ENCODE data around the gene C4orf50.

The C4orf50 gene

GRCh38 chr4:6055030-6055429 lies 36.8 kb upstream of the C4orf50 start:
- peaks cover 0 to 7% of the 10 kb centered on the region in 2 donors for H3K27me3 ChIP-seq
- no peaks in the 10 kb centered on the region for H3K36me3 ChIP-seq
- H3K4me3 ChIP-seq = no peak overlapping the region
- intact Hi-C loops (cut with DNase I; ENCODE audit: low total_unique reads) = no loop called here
- H3K4me1 ChIP-seq = no peaks in the 10 kb centered on the region
- TF ChIP-seq, protein P1, sequence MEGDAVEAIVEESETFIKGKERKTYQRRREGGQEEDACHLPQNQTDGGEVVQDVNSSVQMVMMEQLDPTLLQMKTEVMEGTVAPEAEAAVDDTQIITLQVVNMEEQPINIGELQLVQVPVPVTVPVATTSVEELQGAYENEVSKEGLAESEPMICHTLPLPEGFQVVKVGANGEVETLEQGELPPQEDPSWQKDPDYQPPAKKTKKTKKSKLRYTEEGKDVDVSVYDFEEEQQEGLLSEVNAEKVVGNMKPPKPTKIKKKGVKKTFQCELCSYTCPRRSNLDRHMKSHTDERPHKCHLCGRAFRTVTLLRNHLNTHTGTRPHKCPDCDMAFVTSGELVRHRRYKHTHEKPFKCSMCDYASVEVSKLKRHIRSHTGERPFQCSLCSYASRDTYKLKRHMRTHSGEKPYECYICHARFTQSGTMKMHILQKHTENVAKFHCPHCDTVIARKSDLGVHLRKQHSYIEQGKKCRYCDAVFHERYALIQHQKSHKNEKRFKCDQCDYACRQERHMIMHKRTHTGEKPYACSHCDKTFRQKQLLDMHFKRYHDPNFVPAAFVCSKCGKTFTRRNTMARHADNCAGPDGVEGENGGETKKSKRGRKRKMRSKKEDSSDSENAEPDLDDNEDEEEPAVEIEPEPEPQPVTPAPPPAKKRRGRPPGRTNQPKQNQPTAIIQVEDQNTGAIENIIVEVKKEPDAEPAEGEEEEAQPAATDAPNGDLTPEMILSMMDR (IDR thresholded peaks at IDR 0.05) = no peak
- no peak for DNase-seq
- no peak overlapping the region for H3K27ac ChIP-seq
- peaks cover 6 to 39% (median 30%) of the 10 kb centered on the region in 3 donors for H3K9me3 ChIP-seq

DNA sequence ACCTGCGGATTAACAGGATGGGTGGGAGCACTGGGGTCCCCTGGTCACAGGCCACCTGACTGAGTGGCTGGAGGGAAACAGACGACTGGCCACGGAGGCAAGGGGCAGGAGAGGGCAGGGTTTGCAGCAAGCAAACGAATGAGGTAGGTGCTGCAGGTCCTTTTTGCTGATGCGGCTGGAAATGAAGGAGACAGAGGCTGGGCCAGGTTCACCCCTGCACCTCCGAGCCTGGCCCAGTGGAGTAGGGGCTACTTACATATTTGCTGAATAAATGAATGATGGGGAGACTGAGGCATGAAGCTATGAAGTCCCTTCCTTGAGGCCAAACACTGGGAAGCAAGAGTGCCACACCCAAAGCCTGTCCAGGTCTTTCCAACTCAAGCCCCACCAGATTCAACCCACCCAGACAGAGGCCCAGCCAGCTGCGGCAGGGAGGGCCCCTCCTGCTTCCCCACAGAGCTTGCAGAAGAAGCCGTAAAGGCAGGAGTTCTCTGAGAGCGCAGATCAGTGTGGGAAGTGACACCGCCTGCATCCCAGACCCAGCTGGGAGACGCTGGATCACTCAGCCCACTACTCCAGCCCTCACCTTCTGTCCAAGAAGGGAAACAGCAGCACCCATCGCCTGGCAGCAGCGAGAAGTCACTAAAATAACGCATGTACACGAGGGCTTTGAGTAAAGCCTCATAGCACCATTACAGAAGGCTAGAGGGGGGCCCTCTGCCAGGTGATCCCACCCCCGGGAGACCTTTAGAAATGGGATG lies 36.1 kb upstream of the C4orf50 start:
- no peak for DNase-seq
- intact Hi-C loops (cut with DNase I; ENCODE audit: low total_unique reads) = no loop called here
- Histone ChIP-seq H3K4me1 (no peaks in the 10 kb centered on the region), H3K4me3 (no peak overlapping the region), H3K36me3 (no peaks in the 10 kb centered on the region), H3K9me3 (peaks cover 6 to 32% (median 23%) of the 10 kb centered on the region in 3 donors), H3K27ac (no peak overlapping the region), H3K27me3 (peaks cover 0 to 7% of the 10 kb centered on the region in 2 donors)
- TF ChIP-seq, protein P1 (IDR thresholded peaks at IDR 0.05) = no peak

- H3K9me3 ChIP-seq = peaks cover 0 to 15% (median 8%) of the 10 kb centered on the region in 3 donors
- H3K4me1 ChIP-seq = no peaks in the 10 kb centered on the region
- peaks cover 0 to 7% of the 10 kb centered on the region in 2 donors for H3K27me3 ChIP-seq
- TF ChIP-seq, protein P1 (IDR thresholded peaks at IDR 0.05) = no peak
- H3K27ac ChIP-seq = no peak overlapping the region
- no peaks in the 10 kb centered on the region for H3K36me3 ChIP-seq
- H3K4me3 ChIP-seq = no peak overlapping the region
- intact Hi-C loops (cut with DNase I; ENCODE audit: low total_unique reads) = no loop called here
- DNase-seq = no peak
Observed at GRCh38 chr4:6052679-6053078, 34.4 kb upstream of the C4orf50 start.

DNA sequence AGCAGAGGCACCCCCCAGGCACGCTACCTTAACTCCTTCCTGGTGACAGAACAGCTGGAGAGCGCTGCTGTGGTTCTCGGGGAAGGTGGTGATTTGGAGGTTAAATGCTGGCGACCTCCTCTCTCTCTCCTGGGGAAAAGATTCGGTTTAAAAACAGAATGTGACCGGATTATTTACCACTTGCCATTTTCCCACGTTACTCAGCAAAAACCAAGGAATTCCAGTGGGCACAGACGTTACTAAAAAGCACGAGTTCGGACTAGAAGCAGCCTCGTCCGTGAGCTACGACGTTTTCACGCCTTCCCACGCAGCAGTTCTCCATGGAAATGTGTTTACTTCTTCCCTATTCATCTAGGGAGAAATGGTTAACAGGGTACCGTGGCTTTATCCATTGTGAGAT lies 32.3 kb upstream of the C4orf50 start:
- no peak overlapping the region for H3K27ac ChIP-seq
- no peak for DNase-seq
- no peaks in the 10 kb centered on the region for H3K36me3 ChIP-seq
- no peaks in the 10 kb centered on the region for H3K9me3 ChIP-seq
- TF ChIP-seq, protein P1 (IDR thresholded peaks at IDR 0.05) = no peak
- no peaks in the 10 kb centered on the region for H3K4me1 ChIP-seq
- no peak overlapping the region for H3K4me3 ChIP-seq
- peaks cover 0 to 13% of the 10 kb centered on the region in 2 donors for H3K27me3 ChIP-seq
- intact Hi-C loops (cut with DNase I; ENCODE audit: low total_unique reads) = no loop called here

DNA sequence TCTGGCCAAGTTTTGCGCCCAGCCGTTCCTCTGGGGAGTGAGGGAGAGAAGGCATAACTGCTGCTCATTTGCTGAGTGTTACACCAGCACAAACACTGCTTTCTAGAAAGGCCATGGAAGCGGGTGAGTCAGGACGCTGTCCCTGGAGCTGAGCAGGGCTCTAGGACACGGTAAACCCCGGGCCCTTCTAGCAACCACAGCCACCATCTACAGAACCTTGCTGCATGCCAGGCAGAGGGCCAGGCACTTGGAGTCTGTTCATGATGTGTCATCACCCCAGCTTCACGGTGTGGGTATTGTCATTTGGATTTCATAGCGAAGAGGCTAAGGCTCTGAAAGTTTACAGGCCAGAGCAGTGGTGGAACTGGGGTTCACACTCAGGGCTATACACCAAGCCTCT lies 31.8 kb upstream of the C4orf50 start:
- Histone ChIP-seq H3K27ac (no peak overlapping the region), H3K9me3 (no peaks in the 10 kb centered on the region), H3K4me1 (no peaks in the 10 kb centered on the region), H3K36me3 (no peaks in the 10 kb centered on the region), H3K4me3 (no peak overlapping the region), H3K27me3 (peaks cover 0 to 18% of the 10 kb centered on the region in 2 donors)
- intact Hi-C loops (cut with DNase I; ENCODE audit: low total_unique reads) = no loop called here
- TF ChIP-seq, protein P1 (IDR thresholded peaks at IDR 0.05) = no peak
- no peak for DNase-seq
